Mesenchymal stem cell (in vitro differentiated cells and primary cell): ENCODE data around the gene NXPH2.

Source experiments
- DNase-seq: peaks from one replicate; pipeline ENCODE4 v3.0.0-alpha.2; 2013
- H2AFZ ChIP-seq: one replicate; pipeline ENCODE4 v1.6.1; 2013; ENCODE audit warnings: low read depth, mild to moderate bottlenecking, control low read depth, inconsistent platforms, low read length, moderate library complexity
- H2AK5ac ChIP-seq: 2 replicates; pipeline ENCODE4 v1.6.1; 2013; ENCODE audit warnings: low read length, moderate library complexity, mild to moderate bottlenecking, inconsistent platforms; ENCODE audit not compliant: severe bottlenecking
- H2BK120ac ChIP-seq: one replicate; pipeline ENCODE4 v1.6.1; 2013; ENCODE audit warnings: low read depth, mild to moderate bottlenecking, inconsistent platforms, low read length, moderate library complexity
- H2BK12ac ChIP-seq, 2 experiments: one replicate each; pipeline ENCODE4 v1.6.1; 2013; ENCODE audit warnings: inconsistent platforms in 2 of 2, low read length in 2 of 2, mild to moderate bottlenecking in 2 of 2, moderate library complexity in 2 of 2, control low read depth in 1 of 2
- H2BK15ac ChIP-seq: one replicate; pipeline ENCODE4 v1.6.1; 2013; ENCODE audit warnings: mild to moderate bottlenecking, low read depth, inconsistent platforms; ENCODE audit not compliant: poor library complexity, severe bottlenecking
- H2BK5ac ChIP-seq: 2 replicates; pipeline ENCODE4 v1.6.1; 2013; ENCODE audit warnings: low read depth, mild to moderate bottlenecking, low read length, control low read depth, inconsistent platforms; ENCODE audit not compliant: poor library complexity, severe bottlenecking
- H3K14ac ChIP-seq, 2 experiments: one replicate each; pipeline ENCODE4 v1.6.1; 2013; ENCODE audit warnings: inconsistent platforms in 2 of 2, low read length in 2 of 2, control low read depth in 1 of 2, mild to moderate bottlenecking in 1 of 2, moderate library complexity in 1 of 2
- H3K18ac ChIP-seq, 2 experiments: one replicate each; pipeline ENCODE4 v1.6.1; 2013; ENCODE audit warnings: inconsistent platforms in 2 of 2, low read length in 2 of 2, control low read depth in 1 of 2, low read depth in 1 of 2, mild to moderate bottlenecking in 1 of 2
- H3K23ac ChIP-seq, 2 experiments: one replicate each; pipeline ENCODE4 v1.6.1; 2013; ENCODE audit warnings: inconsistent platforms in 2 of 2, low read length in 2 of 2, mild to moderate bottlenecking in 2 of 2, moderate library complexity in 2 of 2, control low read depth in 1 of 2
- H3K27ac ChIP-seq: 2 replicates; pipeline ENCODE4 v1.5.1; 2013; ENCODE audit warnings: mild to moderate bottlenecking, moderate library complexity, low read length, control low read depth, inconsistent platforms; ENCODE audit not compliant: poor library complexity, severe bottlenecking
- H3K27me3 ChIP-seq, 2 experiments: 2 replicates each; pipeline versions ENCODE4 v1.6.1 to v1.7.0; 2013; ENCODE audit warnings: low read length in 2 of 2, mild to moderate bottlenecking in 2 of 2, moderate library complexity in 2 of 2, control low read depth in 1 of 2, inconsistent platforms in 1 of 2; ENCODE audit not compliant: control insufficient read depth in 1 of 2, insufficient read depth in 1 of 2
- H3K36me3 ChIP-seq, 2 experiments: 2 replicates each; pipeline versions ENCODE4 v1.6.1 to v1.7.0; 2013; ENCODE audit warnings: low read length in 2 of 2, control low read depth in 1 of 2, inconsistent platforms in 1 of 2, low read depth in 1 of 2, mild to moderate bottlenecking in 1 of 2; ENCODE audit not compliant: insufficient read depth in 2 of 2, control insufficient read depth in 1 of 2
- H3K4ac ChIP-seq, 2 experiments: one replicate each; pipeline ENCODE4 v1.6.1; 2013; ENCODE audit warnings: inconsistent platforms in 2 of 2, low read length in 2 of 2, mild to moderate bottlenecking in 2 of 2, moderate library complexity in 2 of 2, control low read depth in 1 of 2, low read depth in 1 of 2
- H3K4me1 ChIP-seq: 2 replicates; pipeline ENCODE4 v1.6.1; 2013; ENCODE audit warnings: low read depth, low read length, control low read depth; ENCODE audit not compliant: control insufficient read depth, insufficient read depth
- H3K4me2 ChIP-seq: 2 replicates; pipeline ENCODE4 v1.6.1; 2013; ENCODE audit warnings: low read length, mild to moderate bottlenecking, inconsistent platforms; ENCODE audit not compliant: poor library complexity, severe bottlenecking
- H3K4me3 ChIP-seq, 2 experiments: 2 replicates each; pipeline versions ENCODE4 v1.5.1 to v1.7.0; 2013; ENCODE audit warnings: low read length in 2 of 2, mild to moderate bottlenecking in 2 of 2, control low read depth in 1 of 2, low read depth in 1 of 2; ENCODE audit not compliant: insufficient read depth in 1 of 2
- H3K79me1 ChIP-seq: replicated peaks from 2 replicates; pipeline ENCODE4 v1.6.1; 2013; ENCODE audit warnings: mild to moderate bottlenecking, control low read depth, low read length, inconsistent platforms; ENCODE audit not compliant: poor library complexity, severe bottlenecking
- H3K9ac ChIP-seq: 2 replicates; pipeline ENCODE4 v1.7.0; 2013; ENCODE audit warnings: mild to moderate bottlenecking, low read length, moderate library complexity
- H3K9me3 ChIP-seq: 2 replicates; pipeline ENCODE4 v1.7.0; 2013; ENCODE audit warnings: mild to moderate bottlenecking, low read length; ENCODE audit not compliant: control insufficient read depth
- H4K8ac ChIP-seq: one replicate; pipeline ENCODE4 v1.6.1; 2013; ENCODE audit warnings: inconsistent platforms, mild to moderate bottlenecking, low read length, moderate library complexity
- H4K91ac ChIP-seq: one replicate; pipeline ENCODE4 v1.6.1; 2013; ENCODE audit warnings: mild to moderate bottlenecking, low read length, inconsistent platforms
- WGBS: methylation state at CpG from one replicate; pipeline ENCODE4 v1.1.7; 2013; ENCODE audit warnings: mixed read lengths; 5-methylcytosine and 5-hydroxymethylcytosine counted together

Gene NXPH2

DNA sequence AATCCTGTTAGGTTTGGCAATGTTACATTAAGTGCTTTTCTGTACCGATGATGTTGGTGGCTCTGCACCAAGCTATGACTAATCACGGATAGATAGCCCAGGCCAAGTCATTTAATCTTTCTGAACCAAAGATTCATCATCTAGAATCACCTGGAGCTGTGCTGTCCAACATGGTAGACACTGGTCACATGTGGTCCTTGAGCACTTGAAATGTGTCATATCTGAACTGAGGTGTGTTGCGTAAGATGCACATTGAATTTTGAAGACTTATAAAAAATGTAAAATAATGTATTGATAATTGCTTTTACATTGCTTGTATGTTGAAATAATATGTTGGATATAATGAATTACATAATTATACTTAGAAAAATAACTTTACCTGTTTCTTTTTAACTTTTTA, 39.8 kb upstream of the NXPH2 start:
- no peak overlapping the region for H4K91ac ChIP-seq

DNA sequence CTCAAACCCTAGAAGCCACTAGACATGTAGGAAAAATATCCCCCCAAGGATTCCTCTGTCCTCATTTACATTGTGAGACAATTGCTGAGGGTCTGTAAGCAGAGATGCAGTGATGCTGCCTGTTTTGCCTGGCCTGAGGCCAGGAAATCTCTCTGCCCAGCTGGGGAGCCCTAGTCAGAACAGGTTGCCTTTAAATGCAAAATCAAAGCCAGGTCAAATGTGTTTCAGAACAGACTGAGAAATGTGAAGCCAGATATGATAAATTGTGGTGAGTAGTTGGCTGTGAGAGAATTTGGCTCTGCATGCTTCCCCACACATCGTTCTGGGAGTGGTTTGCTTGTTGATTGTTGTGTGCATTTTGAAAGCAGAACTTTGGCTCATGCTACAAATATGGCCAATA, 38.4 kb upstream of the NXPH2 start:
- Histone ChIP-seq H3K23ac (no peak overlapping the region), H3K14ac (no peak overlapping the region), H4K91ac (no peak overlapping the region), H2BK12ac (no peak overlapping the region), H3K18ac (no peak overlapping the region), H4K8ac (no peak overlapping the region), H2BK5ac (no peak overlapping the region), H3K36me3 (no peaks in the 10 kb centered on the region), H3K4me3 (no peak overlapping the region), H3K4ac (no peak overlapping the region), H3K4me1 (no peaks in the 10 kb centered on the region), H3K27me3 (peaks cover 0 to 4% of the 10 kb centered on the region in 2 experiments), H2BK120ac (no peak overlapping the region), H3K9me3 (no peaks in the 10 kb centered on the region), H3K27ac (no peak overlapping the region), H3K4me2 (no peak overlapping the region), H3K79me1 (no peaks in the 10 kb centered on the region), H2AK5ac (no peak overlapping the region), H2AFZ (no peak overlapping the region), H3K9ac (no peak overlapping the region), H2BK15ac (no peak overlapping the region)
- no peak for DNase-seq
- 65% methylated on average over 1 of the region's 1 CpG for WGBS

More for the DNA sequence above, 39.8 kb upstream of the NXPH2 start:
- H2BK12ac ChIP-seq, result no peak overlapping the region
- H2BK5ac ChIP-seq, result no peak overlapping the region
- no peak for DNase-seq
- H3K27me3 ChIP-seq, result peaks cover 0 to 4% of the 10 kb centered on the region in 2 experiments
- no peaks in the 10 kb centered on the region for H3K79me1 ChIP-seq
- WGBS, result 97% methylated on average over 2 of the region's 3 CpGs
- H3K9ac ChIP-seq, result no peak overlapping the region
- no peaks in the 10 kb centered on the region for H3K36me3 ChIP-seq
- no peak overlapping the region for H3K4me2 ChIP-seq
- no peak overlapping the region for H3K4ac ChIP-seq
- H3K4me3 ChIP-seq, result no peak overlapping the region
- no peak overlapping the region for H2BK15ac ChIP-seq
- H3K9me3 ChIP-seq, result no peaks in the 10 kb centered on the region
- H2AK5ac ChIP-seq, result no peak overlapping the region
- H3K18ac ChIP-seq, result no peak overlapping the region
- H2AFZ ChIP-seq, result no peak overlapping the region
- H3K23ac ChIP-seq, result no peak overlapping the region
- H2BK120ac ChIP-seq, result no peak overlapping the region
- H3K27ac ChIP-seq, result no peak overlapping the region
- no peak overlapping the region for H3K14ac ChIP-seq
- H4K8ac ChIP-seq, result no peak overlapping the region
- H3K4me1 ChIP-seq, result no peaks in the 10 kb centered on the region

DNA sequence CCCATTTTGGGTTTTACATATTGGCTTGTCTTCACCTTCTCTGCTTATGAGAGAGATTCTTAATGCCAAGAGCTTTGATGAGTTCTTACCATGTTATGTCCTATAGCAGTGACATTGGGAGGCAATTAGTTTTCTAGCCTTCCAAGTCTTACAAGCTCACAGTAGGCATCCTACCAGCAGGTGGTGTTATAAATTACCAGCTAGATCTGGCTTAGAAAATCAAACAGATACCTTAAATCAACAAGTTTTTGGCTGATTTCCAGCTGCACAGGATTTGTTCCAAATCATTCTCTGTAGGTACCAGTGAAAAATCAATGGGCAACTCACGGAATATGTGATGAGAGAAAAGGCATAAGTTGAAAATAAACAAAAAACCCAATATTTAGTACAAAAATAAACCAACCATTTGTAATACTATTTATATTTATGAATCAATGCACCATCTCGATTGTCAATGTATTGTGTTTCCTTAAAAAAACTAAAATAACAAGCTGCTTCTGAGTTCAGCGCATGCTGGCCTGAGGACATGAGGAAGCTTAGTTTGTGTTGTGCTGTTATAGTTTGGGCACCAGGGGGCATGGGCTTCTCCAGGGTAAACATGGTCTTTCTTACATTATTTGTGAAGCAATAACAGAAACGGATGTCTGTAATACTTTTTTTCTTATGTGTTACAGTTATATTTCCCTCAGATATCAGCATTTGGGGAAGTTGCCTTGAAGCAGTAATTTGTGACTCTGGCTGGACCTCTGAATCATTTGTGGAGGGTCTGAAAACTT, 34.1 kb upstream of the NXPH2 start:
- no peak overlapping the region for H3K4me3 ChIP-seq
- H2AK5ac ChIP-seq, result no peak overlapping the region
- no peaks in the 10 kb centered on the region for H3K9me3 ChIP-seq
- no peak overlapping the region for H2BK5ac ChIP-seq
- no peaks in the 10 kb centered on the region for H3K79me1 ChIP-seq
- no peak overlapping the region for H3K4ac ChIP-seq
- no peak overlapping the region for H2AFZ ChIP-seq
- H2BK12ac ChIP-seq, result no peak overlapping the region
- H3K36me3 ChIP-seq, result no peaks in the 10 kb centered on the region
- H3K9ac ChIP-seq, result no peak overlapping the region
- H3K14ac ChIP-seq, result no peak overlapping the region
- H4K91ac ChIP-seq, result no peak overlapping the region
- H3K18ac ChIP-seq, result no peak overlapping the region
- no peak overlapping the region for H3K27ac ChIP-seq
- H3K27me3 ChIP-seq, result peaks cover 2 to 8% of the 10 kb centered on the region in 2 experiments
- DNase-seq, result peak; percentile 4
- no peak overlapping the region for H3K4me2 ChIP-seq
- no peak overlapping the region for H2BK120ac ChIP-seq
- H4K8ac ChIP-seq, result no peak overlapping the region
- no peak overlapping the region for H3K23ac ChIP-seq
- WGBS, result 79% methylated on average over 2 of the region's 4 CpGs
- no peaks in the 10 kb centered on the region for H3K4me1 ChIP-seq
- no peak overlapping the region for H2BK15ac ChIP-seq

- H3K27me3 ChIP-seq, result peaks cover 5 to 9% of the 10 kb centered on the region in 2 experiments
- H2BK12ac ChIP-seq, result no peak overlapping the region
- H2BK5ac ChIP-seq, result no peak overlapping the region
- 86% methylated on average over 1 of the region's 3 CpGs for WGBS
- H3K9me3 ChIP-seq, result no peaks in the 10 kb centered on the region
- H3K79me1 ChIP-seq, result no peaks in the 10 kb centered on the region
- H3K4me3 ChIP-seq, result no peak overlapping the region
- no peak overlapping the region for H3K9ac ChIP-seq
- no peak overlapping the region for H2AK5ac ChIP-seq
- DNase-seq, result no peak
- H3K18ac ChIP-seq, result no peak overlapping the region
- no peak overlapping the region for H3K4ac ChIP-seq
- no peak overlapping the region for H2AFZ ChIP-seq
- H4K91ac ChIP-seq, result no peak overlapping the region
- H3K27ac ChIP-seq, result no peak overlapping the region
- no peak overlapping the region for H2BK120ac ChIP-seq
- no peaks in the 10 kb centered on the region for H3K36me3 ChIP-seq
- no peak overlapping the region for H3K4me2 ChIP-seq
- H3K23ac ChIP-seq, result no peak overlapping the region
- no peak overlapping the region for H2BK15ac ChIP-seq
- no peak overlapping the region for H3K14ac ChIP-seq
- no peak overlapping the region for H4K8ac ChIP-seq
- no peaks in the 10 kb centered on the region for H3K4me1 ChIP-seq
Measured at GRCh38 chr2:138811431-138811830, 31.2 kb upstream of the NXPH2 start.
